HepG2 (cell line): Measurements from ENCODE around the gene MPST. TPM values are rescaled to one million over a fixed set of nuclear protein-coding genes. Genes with fewer than 3 reads are reported as not detected.

Source experiments
- ARNTL ChIP-seq: sonication (generic); formaldehyde crosslinking; IDR thresholded peaks from 2 replicates; pipeline ENCODE4 v1.4.0; 2020; ENCODE audit warnings: mild to moderate bottlenecking, missing genetic modification reagents
- ELF4 ChIP-seq: sonication (generic); formaldehyde crosslinking; IDR thresholded peaks from 2 replicates; pipeline ENCODE4 v1.5.0; 2020; ENCODE audit warnings: missing genetic modification reagents, mild to moderate bottlenecking, moderate library complexity, borderline replicate concordance
- GABPB1 ChIP-seq: IDR thresholded peaks from 2 replicates; pipeline ENCODE4 v1.6.1; 2016; ENCODE audit warnings: mild to moderate bottlenecking, missing genetic modification reagents, moderate library complexity, missing compliant biosample characterization
- HOMEZ ChIP-seq: IDR thresholded peaks from 2 replicates; pipeline ENCODE4 v1.6.1; 2016; ENCODE audit warnings: low read depth
- MIXL1 ChIP-seq: IDR thresholded peaks from 2 replicates; pipeline ENCODE4 v1.6.1; 2016
- NCOR1 ChIP-seq: fragments of 200-600 bp; sonication (generic); IDR thresholded peaks from 2 replicates; pipeline ENCODE4 v1.7.0; 2017; ENCODE audit warnings: antibody characterized with exemption, low read length, borderline replicate concordance
- PAWR ChIP-seq: sonication (generic); formaldehyde crosslinking; IDR thresholded peaks from 2 replicates; pipeline ENCODE4 v1.4.0; 2020; ENCODE audit warnings: missing genetic modification reagents, mild to moderate bottlenecking, borderline replicate concordance
- PCBP2 ChIP-seq: fragments of 200-400 bp; formaldehyde crosslinking; optimal IDR thresholded peaks from 2 replicates; pipeline ENCODE3; 2018; ENCODE audit warnings: low read length, low read depth; ENCODE audit not compliant: poor library complexity, severe bottlenecking
- ZNF33A ChIP-seq: sonication (generic); formaldehyde crosslinking; IDR thresholded peaks from 2 replicates; pipeline ENCODE4 v1.5.1; 2020; ENCODE audit warnings: missing genetic modification reagents, mild to moderate bottlenecking, moderate library complexity, borderline replicate concordance
- ZNF354B ChIP-seq: sonication (generic); formaldehyde crosslinking; IDR thresholded peaks from 2 replicates; pipeline ENCODE4 v1.8.0; 2022; ENCODE audit warnings: mild to moderate bottlenecking, missing genetic modification reagents
- ZNF607 ChIP-seq: sonication (generic); formaldehyde crosslinking; IDR thresholded peaks from 2 replicates; pipeline ENCODE4 v1.5.1; 2020; ENCODE audit warnings: missing genetic modification reagents, mild to moderate bottlenecking, borderline replicate concordance
- ZNF687 ChIP-seq: sonication (generic); formaldehyde crosslinking; IDR thresholded peaks from 2 replicates; pipeline ENCODE4 v1.5.1; 2020; ENCODE audit warnings: mild to moderate bottlenecking, missing genetic modification reagents, moderate library complexity
- ZNF781 ChIP-seq: sonication (generic); formaldehyde crosslinking; IDR thresholded peaks from 2 replicates; pipeline ENCODE4 v1.5.1; 2020; ENCODE audit warnings: borderline replicate concordance, mild to moderate bottlenecking, missing genetic modification reagents; ENCODE audit errors: not compliant biosample characterization
- ZNF792 ChIP-seq: IDR thresholded peaks from 2 replicates; pipeline ENCODE4 v1.6.1; 2016
- polyA plus RNA-seq, 8 experiments: library from polyadenylated mRNA; depleted of rRNA in 3 of 8; stranded (reverse) in 7 of 8; unstranded in 1 of 8; fragments of >200 nt; fragmentation: Illumina TruSeq in 4 of 8; extraction: Trizol in 4 of 8; gene quantifications; 2 replicates each; pipeline versions ENCODE4 v1.2.1 to v1.2.3, GENCODE V29; 2011 to 2016; ENCODE audit warnings: low read depth in 4 of 8, missing spikeins in 1 of 8, mixed read lengths in 1 of 8; ENCODE audit not compliant: insufficient read depth in 1 of 8
- total RNA-seq, 5 experiments: library from RNA; depleted of rRNA; stranded (reverse); fragments of >200 nt; fragmentation: Illumina TruSeq; extraction: Trizol; gene quantifications; 2 replicates each; pipeline ENCODE4 v1.2.3, GENCODE V29; 2016; ENCODE audit warnings: low read depth in 1 of 5

The MPST gene
- total and polyA plus RNA-seq, 2 of the 13 experiments (the other 11 are each of a cell fraction or from before 2014, with no cell fraction given): 133 to 141 TPM

DNA sequence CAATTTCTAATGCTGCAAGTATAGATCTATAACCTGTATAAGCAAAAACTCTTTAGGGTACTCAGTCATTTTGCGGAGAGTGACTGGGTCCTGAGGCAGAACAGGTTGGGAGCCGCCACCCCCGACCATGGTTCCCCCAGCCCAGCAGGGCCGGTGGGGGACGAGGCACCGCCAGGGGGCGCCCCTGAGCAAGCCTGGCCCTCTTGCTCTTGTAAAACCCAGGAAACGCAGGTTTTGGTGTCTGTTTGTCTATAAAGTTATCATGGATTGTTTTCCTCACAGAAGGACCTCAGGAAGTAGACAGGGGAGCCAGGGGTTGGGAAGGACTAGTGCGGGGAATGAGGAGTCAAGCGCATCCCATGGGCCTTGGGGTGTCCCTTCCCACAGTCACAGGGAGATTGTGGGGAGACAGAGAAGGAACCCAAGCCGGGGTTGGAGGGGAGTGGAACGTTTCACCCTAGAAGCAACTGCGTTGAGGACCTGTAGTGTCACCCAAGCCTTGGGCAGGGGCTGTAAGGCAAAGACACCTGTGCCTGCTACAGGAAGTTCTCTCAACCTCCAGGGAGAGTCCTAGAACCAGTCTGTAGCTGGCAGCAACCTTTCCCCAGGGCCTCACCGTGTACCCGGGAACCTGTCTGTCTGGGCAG lies 58.4 kb downstream of the MPST start (continued):
- TF ChIP-seq ZNF687 (CRISPR knock-in tag) (peak; percentile 37; the same call in 1 of the 2 replicates), ZNF607 (CRISPR knock-in tag) (no peak), PCBP2 (no peak), ZNF354B (CRISPR knock-in tag) (0 out of 2 replicates have a peak, but pooled peaks have one; percentile 24), ZNF792 (CRISPR knock-in tag) (no peak), PAWR (no peak), NCOR1 (no peak), ARNTL (CRISPR knock-in tag) (no peak), ZNF781 (CRISPR knock-in tag) (no peak), ELF4 (CRISPR knock-in tag) (no peak), HOMEZ (CRISPR knock-in tag) (no peak), MIXL1 (CRISPR knock-in tag) (0 out of 2 replicates have a peak, but pooled peaks have one; percentile 15), GABPB1 (0 out of 2 replicates have a peak, but pooled peaks have one; percentile 23), ZNF33A (CRISPR knock-in tag) (no peak)
